IPS-NIHi7 (cell line): ENCODE measurements around the gene SBF2.
"Not testable (repeated sequence)": the region's sequence is repeated elsewhere in the genome, so short reads cannot be mapped to it uniquely, and the experiment has no call there.

Experiments used
- DNase-seq: peaks from one replicate; pipeline ENCODE4 v3.0.0; 2012; ENCODE audit warnings: mixed read lengths; ENCODE audit errors: extremely low spot score

Gene SBF2

GRCh38 chr11:10019906-10020682 lies 273.9 kb downstream of the SBF2 start:
- no peak for DNase-seq

DNA sequence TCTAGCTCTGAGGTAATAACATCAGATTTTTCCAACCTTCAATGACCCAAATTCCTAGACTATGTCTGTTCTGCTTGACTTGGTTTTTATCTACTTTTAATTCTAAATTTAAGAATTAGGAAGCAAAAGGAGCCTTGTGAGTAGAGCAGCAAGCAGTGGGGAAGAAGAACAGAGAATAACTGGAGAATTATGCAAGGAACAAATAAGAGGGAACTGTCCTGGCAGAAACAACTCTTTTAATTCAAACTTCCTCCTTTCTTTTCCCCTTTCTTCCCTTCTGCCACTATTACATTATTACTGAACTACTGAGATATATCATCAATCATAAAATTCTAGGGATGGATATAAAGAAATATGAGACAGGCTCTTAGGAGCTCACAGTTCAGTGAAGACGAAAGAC lies 276.1 kb downstream of the SBF2 start:
- DNase-seq, result no peak

- no peak for DNase-seq
Measured at GRCh38 chr11:10017050-10017449, 277.0 kb downstream of the SBF2 start.

- DNase-seq, result no peak
Measured at GRCh38 chr11:10012068-10012467, 282.0 kb downstream of the SBF2 start.

DNA sequence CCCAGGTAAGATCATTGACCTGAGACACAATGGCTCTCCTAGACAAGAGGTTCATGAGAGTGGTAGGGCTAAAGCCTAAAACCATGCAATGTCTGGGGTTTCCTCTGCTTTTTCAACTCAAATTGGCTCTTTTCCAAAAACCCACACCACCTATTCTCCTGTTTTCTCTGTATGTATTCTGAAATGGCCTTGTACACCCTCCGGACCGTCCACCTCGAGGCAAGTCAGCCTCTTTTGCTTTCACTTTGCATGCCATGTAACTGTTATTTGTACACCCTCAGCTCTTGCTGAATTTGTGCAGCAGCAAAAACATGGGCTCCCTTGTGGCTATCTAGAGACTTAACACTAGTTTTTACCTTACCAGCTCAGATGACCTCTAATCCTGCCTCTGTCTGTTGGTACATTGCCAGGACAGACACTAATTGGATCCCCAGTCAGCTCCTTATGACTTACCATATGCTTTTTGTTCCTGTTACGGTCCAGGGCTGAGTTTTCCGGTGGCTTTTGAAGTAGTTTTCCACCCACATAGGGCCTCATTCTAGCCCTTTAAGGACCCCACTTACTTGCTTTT lies 288.0 kb downstream of the SBF2 start:
- DNase-seq, result no peak

DNA sequence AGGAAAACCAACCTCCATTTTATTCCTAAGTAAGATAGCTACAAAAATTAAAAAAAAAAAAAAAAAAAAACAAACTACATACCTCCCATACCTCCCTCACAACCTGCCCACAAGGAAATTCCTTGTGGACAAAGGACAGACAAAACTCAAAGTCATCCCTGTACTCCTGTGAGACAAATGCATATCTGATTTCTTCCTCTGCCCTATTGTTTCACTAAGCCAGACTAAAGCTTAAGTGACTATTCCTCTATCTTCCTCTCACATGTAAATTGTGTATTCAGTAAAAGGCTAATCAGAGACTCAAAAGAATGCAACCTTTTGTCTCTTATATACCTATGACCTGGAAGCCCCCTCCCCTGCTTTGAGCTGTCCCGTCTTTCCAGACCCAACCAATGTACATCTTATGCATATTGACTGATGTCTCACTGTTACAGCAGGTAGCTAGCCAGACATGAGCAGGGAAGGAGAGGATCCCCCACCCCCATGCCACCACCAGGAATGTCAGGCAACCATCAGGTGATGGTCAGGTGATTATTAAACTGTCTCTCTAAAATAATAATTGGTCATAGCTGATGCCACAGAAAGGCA lies 289.4 kb downstream of the SBF2 start:
- no peak for DNase-seq

- DNase-seq, result no peak
Measured at GRCh38 chr11:10002221-10002620, 291.8 kb downstream of the SBF2 start.

DNA sequence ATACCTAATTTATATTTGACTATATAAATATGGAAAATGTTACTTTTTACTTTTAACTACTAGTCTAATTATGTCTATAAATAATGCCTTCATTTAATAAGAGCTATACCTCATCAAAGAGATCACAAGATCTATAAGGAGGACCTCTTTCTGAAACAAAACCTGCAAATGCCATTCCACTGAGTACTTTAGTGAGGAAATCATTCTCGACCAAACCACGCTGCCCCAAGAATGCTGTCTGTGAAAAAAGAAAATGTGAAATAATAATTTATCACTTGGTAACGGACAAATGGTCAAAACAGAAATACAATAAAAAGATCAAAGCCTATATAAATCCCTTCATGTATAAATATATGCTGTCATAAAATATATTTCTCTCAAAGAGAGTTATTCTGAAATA lies 301.7 kb downstream of the SBF2 start:
- DNase-seq, result no peak

- DNase-seq, result no peak
Measured at GRCh38 chr11:9990221-9990973, 303.6 kb downstream of the SBF2 start.

DNA sequence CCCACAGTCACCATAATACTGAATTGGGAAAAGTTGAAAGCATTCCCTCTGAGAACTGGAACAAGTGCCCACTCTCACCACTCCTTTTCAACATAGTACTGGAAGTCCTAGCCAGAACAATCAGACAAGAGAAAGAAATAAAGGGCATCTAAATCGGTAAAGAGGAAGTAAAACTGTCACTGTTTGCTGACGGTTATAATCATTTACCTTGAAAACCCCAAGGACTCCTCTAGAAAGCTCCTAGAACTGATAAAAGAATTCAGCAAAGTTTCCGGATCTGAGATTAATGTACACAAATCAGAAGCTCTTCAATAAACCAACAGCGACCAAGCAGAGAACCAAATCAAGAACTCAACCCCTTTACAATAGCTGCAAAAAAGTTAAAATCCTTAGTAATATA lies 306.7 kb downstream of the SBF2 start:
- not testable (repeated sequence) for DNase-seq

- DNase-seq, result peak; percentile 42
Measured at GRCh38 chr11:9982796-9983579, 311.0 kb downstream of the SBF2 start.

- DNase-seq, result no peak
Measured at GRCh38 chr11:9982127-9982795, 311.8 kb downstream of the SBF2 start.

DNA sequence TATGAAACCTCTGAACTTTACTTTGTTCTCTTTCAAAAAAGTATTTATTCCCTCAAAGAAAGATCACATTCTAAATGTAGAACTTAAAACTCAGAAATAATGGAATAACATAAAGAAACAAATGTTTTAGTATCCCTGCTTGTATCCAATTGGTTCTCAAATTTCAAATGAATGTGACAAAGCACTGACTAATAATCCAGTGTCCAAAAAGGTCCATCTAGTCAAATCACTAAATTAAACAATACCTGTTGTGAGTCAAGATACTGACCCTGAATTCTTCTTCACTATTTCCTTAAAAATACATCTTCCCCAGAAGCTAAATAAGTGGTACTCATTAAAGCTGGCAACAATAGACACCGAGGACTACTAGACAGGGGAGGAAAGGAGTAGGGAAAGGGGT lies 313.1 kb downstream of the SBF2 start:
- DNase-seq, result no peak

DNA sequence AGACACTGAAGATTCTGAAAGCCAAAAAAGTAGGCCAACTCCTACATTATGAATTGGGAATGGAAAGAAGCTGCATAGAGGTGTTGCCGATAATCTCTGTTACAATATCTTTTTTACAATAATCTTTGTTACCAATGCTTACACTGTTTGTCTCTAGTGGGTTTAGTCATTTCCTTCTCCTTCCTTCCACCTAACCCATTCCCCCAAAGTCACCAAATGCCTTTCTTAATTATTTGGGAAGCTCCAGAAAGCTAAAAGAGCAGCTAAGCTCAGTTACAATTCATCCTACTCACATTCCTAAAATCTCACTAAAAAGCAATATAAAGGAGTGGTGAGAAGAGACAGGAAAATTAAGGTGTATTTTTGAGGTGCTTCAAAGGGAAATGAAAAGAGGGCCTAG lies 316.5 kb downstream of the SBF2 start:
- DNase-seq, result no peak

DNA sequence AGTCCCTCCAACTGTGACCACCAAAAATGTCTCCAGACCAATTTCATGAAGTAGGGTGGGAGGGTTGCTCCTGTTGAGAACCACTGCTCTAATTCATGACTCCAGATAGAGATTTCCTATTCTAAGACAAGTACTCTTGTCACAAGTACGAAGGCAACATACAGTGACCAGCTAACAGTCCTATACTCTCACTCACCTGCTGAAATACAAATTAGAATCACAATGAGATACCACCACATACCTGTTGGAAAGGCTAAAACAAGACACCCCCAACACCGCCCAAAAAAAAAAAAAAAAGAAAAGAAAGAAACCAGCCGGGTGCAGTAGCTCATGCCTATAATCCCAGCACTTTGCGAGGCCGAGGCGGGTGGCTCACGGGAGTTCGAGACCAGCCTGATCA lies 319.6 kb downstream of the SBF2 start:
- no peak for DNase-seq

DNA sequence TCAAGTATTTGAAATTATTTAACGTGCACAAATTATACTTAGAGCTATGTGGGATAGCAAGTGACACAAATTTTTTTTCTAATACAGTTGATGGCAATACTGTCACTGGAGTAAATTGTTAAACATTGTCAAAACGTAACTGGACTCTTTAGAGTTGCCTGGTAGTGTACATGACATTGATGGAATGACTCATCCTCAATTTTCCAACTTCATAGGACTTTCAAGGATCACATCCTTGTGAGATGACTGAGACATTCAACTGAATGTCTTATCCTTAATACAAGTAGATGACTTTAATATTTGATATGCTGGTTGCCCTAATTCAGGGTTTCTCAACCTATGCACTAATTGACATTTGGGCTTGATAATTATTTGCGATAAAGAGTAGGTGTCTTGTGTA lies 320.1 kb downstream of the SBF2 start:
- no peak for DNase-seq

DNA sequence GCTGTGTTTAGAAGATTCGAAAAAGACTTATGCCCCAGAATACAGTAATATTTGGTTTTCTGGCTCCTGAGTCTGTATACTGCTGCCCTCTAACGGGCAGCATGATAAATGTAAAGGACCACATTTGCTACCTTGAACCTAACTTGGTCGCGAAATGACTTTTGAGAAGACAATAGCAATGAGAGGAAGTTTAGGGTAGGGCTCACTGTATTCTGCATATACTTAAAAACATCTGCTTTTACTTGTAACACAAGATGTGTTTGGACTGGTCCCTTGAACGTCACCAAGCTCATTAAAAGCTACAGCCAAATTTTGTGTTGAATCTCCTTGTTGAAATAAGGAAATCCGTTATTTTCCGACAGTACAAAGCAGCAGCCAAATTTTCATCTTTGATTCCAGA lies 321.0 kb downstream of the SBF2 start:
- peak; percentile 71 for DNase-seq

DNA sequence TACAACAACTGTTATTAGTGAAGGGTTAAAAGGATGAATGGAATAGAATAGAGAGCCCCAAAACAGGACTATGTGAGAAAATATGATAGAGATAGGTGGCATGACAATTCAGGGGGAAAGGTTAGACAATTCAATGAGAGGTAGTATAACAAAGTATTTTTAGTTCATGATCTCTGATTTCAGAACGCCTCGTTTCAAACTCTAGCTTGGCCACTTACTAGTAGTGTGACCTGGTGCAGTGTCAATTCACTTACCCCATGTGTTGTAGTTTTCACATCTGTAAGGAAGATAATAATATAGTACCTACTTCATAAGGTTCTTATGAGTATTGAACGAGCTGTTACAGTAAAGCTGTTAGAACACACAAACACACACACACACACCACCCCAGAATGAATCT lies 322.1 kb downstream of the SBF2 start:
- DNase-seq, result no peak

DNA sequence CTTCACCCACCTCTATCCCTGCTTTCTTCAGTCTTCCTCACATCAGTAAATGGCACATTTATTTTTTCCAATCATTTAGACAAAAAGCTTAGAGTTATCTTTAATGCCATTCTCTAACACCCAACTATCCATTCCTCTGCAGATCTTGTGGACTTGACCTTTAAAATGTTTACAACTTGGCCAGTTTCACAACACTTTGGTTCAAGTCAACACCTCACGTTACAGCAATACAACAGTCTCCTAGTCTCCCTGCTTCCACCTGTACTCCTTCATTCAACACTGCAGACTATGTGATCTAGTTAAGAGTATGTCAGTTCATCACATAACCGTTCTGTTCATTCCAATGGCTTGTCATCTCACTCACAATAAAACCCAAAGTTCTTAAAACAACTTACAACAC lies 325.0 kb downstream of the SBF2 start:
- no peak for DNase-seq

- DNase-seq, result no peak
Measured at GRCh38 chr11:9962722-9963121, 331.3 kb downstream of the SBF2 start.

- no peak for DNase-seq
Measured at GRCh38 chr11:9957072-9957471, 336.9 kb downstream of the SBF2 start.
